ENCODE results near the gene WDR77.
A peak's percentile ranks its signal among the peaks of the same experiment; 100 is the strongest.

WDR77 gene

GRCh38 chr1:111470596-111470995, 21.5 kb upstream of the WDR77 start:
- Histone ChIP-seq H3K27ac (peak overlapping the region in 1 of 2 donors; percentile 14), H3K4me3 (no peak overlapping the region)
- no peak for DNase-seq (ENCODE audit: low spot score)
- TF ChIP-seq, protein P1, sequence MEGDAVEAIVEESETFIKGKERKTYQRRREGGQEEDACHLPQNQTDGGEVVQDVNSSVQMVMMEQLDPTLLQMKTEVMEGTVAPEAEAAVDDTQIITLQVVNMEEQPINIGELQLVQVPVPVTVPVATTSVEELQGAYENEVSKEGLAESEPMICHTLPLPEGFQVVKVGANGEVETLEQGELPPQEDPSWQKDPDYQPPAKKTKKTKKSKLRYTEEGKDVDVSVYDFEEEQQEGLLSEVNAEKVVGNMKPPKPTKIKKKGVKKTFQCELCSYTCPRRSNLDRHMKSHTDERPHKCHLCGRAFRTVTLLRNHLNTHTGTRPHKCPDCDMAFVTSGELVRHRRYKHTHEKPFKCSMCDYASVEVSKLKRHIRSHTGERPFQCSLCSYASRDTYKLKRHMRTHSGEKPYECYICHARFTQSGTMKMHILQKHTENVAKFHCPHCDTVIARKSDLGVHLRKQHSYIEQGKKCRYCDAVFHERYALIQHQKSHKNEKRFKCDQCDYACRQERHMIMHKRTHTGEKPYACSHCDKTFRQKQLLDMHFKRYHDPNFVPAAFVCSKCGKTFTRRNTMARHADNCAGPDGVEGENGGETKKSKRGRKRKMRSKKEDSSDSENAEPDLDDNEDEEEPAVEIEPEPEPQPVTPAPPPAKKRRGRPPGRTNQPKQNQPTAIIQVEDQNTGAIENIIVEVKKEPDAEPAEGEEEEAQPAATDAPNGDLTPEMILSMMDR (IDR thresholded peaks at IDR 0.05), result no peak

DNA sequence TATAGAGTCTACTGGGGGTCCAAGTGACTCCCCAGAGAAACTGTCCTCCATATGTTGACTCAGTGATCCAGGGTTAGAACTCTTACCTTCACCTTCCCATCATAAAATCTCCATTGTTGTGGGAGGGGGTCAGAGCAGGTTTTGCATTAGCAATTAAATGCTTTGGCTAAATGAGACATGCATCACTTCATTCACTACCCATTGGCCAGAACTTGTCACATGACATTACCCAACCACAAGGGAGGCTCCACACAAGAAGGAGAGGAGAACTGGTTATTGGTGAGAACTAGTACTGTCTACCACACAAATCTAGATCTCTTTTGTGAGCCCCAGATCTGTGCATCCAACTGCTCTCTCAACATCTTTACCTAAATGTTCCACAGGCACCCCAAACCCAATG, 20.5 kb upstream of the WDR77 start:
- TF ChIP-seq, protein P1 (IDR thresholded peaks at IDR 0.05), result no peak
- DNase-seq (ENCODE audit: low spot score), result no peak
- H3K4me3 ChIP-seq, result no peak overlapping the region
- H3K27ac ChIP-seq, result no peak overlapping the region

GRCh38 chr1:111468717-111469100, 19.7 kb upstream of the WDR77 start:
- DNase-seq (ENCODE audit: low spot score), result no peak
- Histone ChIP-seq H3K4me3 (no peak overlapping the region), H3K27ac (no peak overlapping the region)
- TF ChIP-seq, protein P1 (IDR thresholded peaks at IDR 0.05), result no peak

GRCh38 chr1:111467865-111468716, 19.0 kb upstream of the WDR77 start:
- no peak overlapping the region for H3K27ac ChIP-seq

DNA sequence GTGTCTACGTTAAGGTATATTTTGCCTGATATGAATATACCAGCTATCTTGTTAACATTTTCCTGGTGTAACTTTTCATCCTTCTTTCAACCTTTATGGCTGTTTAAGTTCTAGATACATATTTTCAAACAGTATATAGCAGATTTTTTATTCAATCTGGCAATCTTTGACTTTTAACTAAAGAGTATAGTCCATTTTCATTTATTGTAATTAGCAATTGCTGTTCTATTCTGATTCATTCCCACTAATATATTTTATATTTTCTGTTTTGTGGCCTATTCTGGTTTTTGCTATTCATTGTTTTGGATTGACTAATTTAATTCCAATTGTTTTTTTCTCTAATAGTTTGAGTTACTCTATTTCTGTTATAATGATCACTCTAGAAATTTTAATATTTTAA, 17.4 kb upstream of the WDR77 start:
- no peak for DNase-seq (ENCODE audit: low spot score)
- Histone ChIP-seq H3K27ac (no peak overlapping the region), H3K4me3 (no peak overlapping the region)
- TF ChIP-seq, protein P1 (IDR thresholded peaks at IDR 0.05), result no peak

More at GRCh38 chr1:111467865-111468716, 19.0 kb upstream of the WDR77 start:
- TF ChIP-seq, protein P1 (IDR thresholded peaks at IDR 0.05), result no peak
- no peak overlapping the region for H3K4me3 ChIP-seq
- no peak for DNase-seq (ENCODE audit: low spot score)

GRCh38 chr1:111465754-111466153, 16.7 kb upstream of the WDR77 start:
- no peak for DNase-seq (ENCODE audit: low spot score)
- Histone ChIP-seq H3K4me3 (no peak overlapping the region), H3K27ac (no peak overlapping the region)
- TF ChIP-seq, protein P1 (IDR thresholded peaks at IDR 0.05), result no peak
